Measurements from ENCODE around the gene C3orf52. TPM values are rescaled to one million over a fixed set of nuclear protein-coding genes. Genes with fewer than 3 reads are reported as not detected.
"Not testable (repeated sequence)": the region's sequence is repeated elsewhere in the genome, so short reads cannot be mapped to it uniquely, and the experiment has no call there.

Gene C3orf52
- 1 to 10 TPM in 3 of 8 experiments, under 1 TPM in 5; 0.11 to 4.4 (median 0.45) TPM for total RNA-seq

DNA sequence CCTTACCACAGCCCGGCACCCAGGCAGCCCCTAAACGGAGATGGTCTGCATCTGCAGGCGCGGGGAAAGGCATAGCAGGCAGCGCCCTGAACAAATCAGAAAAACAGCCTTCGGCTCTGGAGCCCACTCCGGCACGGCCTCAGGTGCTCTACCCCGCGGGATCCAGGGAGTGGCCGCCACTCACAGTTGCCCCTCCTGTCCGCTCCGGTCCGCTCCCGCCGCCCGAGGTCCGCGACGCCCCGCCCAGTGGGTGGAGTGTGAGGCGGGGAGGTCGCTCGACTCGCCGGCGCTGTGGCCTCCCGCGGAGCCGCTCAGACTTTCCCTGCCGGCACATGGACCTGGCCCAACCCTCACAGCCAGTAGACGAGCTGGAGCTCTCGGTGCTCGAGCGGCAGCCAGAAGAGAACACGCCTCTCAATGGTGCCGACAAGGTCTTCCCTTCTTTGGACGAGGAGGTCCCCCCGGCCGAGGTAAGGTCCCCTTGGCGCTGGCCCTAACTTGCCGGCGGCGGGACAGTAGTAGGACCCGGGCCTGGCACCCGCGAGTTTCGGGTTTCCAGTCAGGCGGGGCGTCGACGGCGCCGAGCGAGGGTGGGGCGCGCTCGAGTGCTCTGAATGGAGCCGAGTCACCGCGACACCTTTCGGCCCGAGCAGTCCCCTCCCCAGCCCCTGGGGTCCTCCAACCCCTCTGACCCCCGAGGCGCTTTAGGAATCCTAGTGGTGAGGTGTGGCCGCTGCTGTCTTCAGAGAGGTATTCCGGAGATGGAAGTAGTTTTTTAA lies at the start of gene C3orf52:
TSS of gene C3orf52 (plus strand) at position 314 of the 779 bp plus-strand sequence. CDS start at position 333, 19 bp downstream.
- Histone ChIP-seq H3K27ac (no peak within 1 kb of the TSS), H3K4me1 (replicated peaks in 1 of 2) (peaks cover 0 to 2% of the 10 kb centered on the region in 2 donors), H3K4me3 (peak within 1 kb of the TSS; percentile 30 to 48 (median 36))
- in situ Hi-C loops (cut with MboI; ENCODE audit: low pct_unique_long_range_greater_than_20kb in 2 of 9, low sequenced_read_pairs in 9 of 9, unreplicated experiment in 9 of 9): no loop called here
- WGBS, 10 experiments: 0 to 17% (median 6%) methylated on average over 3 to 11 of the region's 67 CpGs; no CpG with 5 or more reads in 4 of the 10 experiments
- ATAC-seq (replicated peaks in 6 of 8): peak; percentile 89 to 99 (median 98)

DNA sequence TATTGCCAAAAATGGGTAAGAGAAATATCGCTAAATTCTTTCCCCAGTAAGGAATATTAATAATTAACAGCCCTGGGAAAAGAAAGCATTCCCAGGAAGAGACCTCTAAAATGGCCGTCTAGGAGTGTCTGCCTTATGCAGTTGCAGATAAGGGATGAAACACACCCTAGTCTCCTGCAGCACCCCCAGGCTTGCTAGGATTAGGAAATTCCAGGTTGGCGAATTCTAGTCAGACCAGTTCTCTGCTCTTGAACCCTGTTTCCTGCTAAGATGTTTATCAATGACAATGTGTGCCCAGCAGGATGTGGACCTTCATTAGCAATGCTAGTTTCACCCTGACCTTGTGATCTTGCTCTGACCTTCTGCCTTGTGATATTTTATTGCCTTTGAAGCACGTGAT lies 49.0 kb upstream of the C3orf52 start:
- peaks cover 10 to 19% of the 10 kb centered on the region in 2 donors for H3K4me1 ChIP-seq (replicated peaks in 1 of 2)
- not testable (repeated sequence) for H3K4me3 ChIP-seq; ATAC-seq (replicated peaks in 6 of 8); H3K27ac ChIP-seq
- in situ Hi-C loops (cut with MboI; ENCODE audit: low pct_unique_long_range_greater_than_20kb in 2 of 9, low sequenced_read_pairs in 9 of 9, unreplicated experiment in 9 of 9): loop anchor here in 1 of 9 experiments (25.0 kb wide), 1 partner anchor 125 kb away; no protein-coding TSS in a partner anchor
- WGBS, 10 experiments: 11 to 100% (median 92%) methylated on average over 1 to 4 of the region's 4 CpGs; no CpG with 5 or more reads in 3 of the 10 experiments

DNA sequence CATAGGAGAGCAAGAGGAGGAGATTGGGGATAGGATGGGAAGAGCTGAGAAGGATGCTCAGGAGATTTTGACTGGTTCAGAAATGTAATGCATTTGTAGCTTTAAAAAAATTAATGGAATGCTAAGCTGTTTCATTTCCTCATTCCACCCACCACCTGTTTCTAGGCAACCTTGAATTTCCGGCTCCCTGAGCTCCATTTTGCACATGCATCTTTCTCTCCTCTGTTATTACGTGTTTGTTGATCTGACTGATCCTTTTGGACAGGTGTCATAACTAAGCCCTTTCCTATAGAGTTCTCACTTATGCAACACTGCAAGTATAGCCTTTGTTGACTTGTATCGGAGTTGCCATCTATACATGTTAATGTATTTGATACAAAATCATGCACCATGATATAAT lies 47.3 kb upstream of the C3orf52 start:
- in situ Hi-C loops (cut with MboI; ENCODE audit: low pct_unique_long_range_greater_than_20kb in 2 of 9, low sequenced_read_pairs in 9 of 9, unreplicated experiment in 9 of 9): loop anchor here in 1 of 9 experiments (25.0 kb wide), 1 partner anchor 127 kb away; no protein-coding TSS in a partner anchor
- peaks cover 20 to 31% of the 10 kb centered on the region in 2 donors for H3K4me1 ChIP-seq (replicated peaks in 1 of 2)
- H3K4me3 ChIP-seq: no peak overlapping the region
- ATAC-seq (replicated peaks in 6 of 8): peak in 3 of 8 experiments; percentile 31 to 46 (median 33)
- H3K27ac ChIP-seq: no peak overlapping the region
- 0 to 100% (median 79%) methylated on average over 1 to 3 of the region's 3 CpGs; no CpG with 5 or more reads in 2 of the 10 experiments for WGBS, 10 experiments

DNA sequence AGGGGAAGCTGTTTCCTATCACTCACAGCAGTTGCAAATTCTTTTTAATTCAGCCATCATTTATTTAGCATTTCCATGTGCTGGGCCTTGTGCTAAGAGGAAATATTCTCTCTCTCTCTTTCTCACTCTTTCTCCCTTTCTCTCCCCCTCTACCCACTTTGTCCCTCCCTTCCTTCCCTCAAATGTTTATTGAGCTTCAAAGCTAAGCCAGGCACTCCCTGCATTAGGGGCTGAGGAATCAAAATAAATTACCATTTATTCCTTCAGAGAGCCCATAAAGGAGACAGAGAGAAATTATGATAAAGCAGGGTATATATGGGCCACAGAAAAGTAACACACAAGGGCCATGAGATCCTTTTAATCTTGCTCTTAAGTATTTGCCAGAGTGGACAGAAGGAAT lies 44.9 kb upstream of the C3orf52 start:
- Histone ChIP-seq H3K27ac (no peak overlapping the region), H3K4me1 (replicated peaks in 1 of 2) (peaks cover 20 to 22% of the 10 kb centered on the region in 2 donors), H3K4me3 (no peak overlapping the region)
- ATAC-seq (replicated peaks in 6 of 8): peak in 3 of 8 experiments; percentile 60 to 83 (median 69)
- in situ Hi-C loops (cut with MboI; ENCODE audit: low pct_unique_long_range_greater_than_20kb in 2 of 9, low sequenced_read_pairs in 9 of 9, unreplicated experiment in 9 of 9): loop anchor here in 1 of 9 experiments (25.0 kb wide), 1 partner anchor 129 kb away; no protein-coding TSS in a partner anchor

DNA sequence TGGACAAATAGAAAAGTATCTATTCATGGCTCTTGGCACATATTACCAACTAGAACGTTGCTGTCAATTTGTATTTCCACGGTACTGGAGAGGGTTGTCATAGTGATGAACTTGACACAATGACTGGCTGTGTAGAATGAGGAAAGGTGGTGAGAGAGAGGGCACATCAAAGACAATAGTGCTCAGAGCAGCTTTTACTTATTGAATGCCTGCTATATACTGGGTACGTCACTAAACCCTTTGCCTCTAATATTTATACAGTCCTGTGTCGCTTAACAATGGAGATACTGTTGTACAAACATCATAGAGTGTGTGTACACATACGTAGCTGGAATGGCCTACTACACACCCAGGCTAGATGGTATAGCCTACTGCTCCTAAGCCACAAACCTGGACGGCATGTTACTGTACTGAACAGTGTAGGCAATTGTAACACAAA lies 43.3 kb upstream of the C3orf52 start:
- no peak overlapping the region for H3K4me3 ChIP-seq
- in situ Hi-C loops (cut with MboI; ENCODE audit: low pct_unique_long_range_greater_than_20kb in 2 of 9, low sequenced_read_pairs in 9 of 9, unreplicated experiment in 9 of 9): loop anchor here in 1 of 9 experiments (25.0 kb wide), 1 partner anchor 131 kb away; no protein-coding TSS in a partner anchor
- H3K27ac ChIP-seq: no peak overlapping the region
- H3K4me1 ChIP-seq (replicated peaks in 1 of 2): peaks cover 20% of the 10 kb centered on the region in 2 donors
- ATAC-seq (replicated peaks in 6 of 8): peak; percentile 6 to 95 (median 62)
- WGBS, 10 experiments: 0 to 70% (median 50%) methylated on average over 2 to 6 of the region's 6 CpGs; no CpG with 5 or more reads in 1 of the 10 experiments

DNA sequence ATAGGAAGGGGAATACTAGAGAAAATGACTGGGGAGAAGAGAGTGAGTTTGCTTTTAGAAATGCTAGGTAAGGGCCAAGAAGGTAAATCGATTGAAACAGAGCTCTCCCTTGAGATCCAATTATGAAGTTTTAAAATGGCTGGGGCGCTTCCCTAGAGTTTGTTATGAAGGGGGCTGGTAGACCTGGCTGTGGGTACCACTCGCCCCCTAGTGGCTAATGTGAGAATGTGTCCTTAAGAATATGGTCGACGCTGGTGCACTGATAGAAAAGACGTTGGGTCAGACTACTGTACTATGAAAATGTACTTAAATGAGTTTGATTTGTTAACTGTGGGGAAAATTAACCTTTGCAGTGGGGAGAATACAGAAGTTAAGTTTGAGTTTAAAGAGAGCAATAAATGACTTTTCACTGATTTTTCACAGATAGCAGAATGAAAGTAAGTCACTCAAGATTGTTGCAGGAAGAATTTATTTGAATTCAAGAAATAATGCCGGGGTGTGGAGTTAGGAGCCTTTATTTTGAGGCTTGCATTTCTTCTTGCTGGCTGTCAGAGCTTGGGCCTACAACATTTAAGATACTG lies 42.5 kb upstream of the C3orf52 start:
- no peak overlapping the region for H3K4me3 ChIP-seq
- peak; percentile 25 to 82 (median 80) for ATAC-seq (replicated peaks in 6 of 8)
- peaks cover 20% of the 10 kb centered on the region in 2 donors for H3K4me1 ChIP-seq (replicated peaks in 1 of 2)
- no peak overlapping the region for H3K27ac ChIP-seq
- WGBS, 10 experiments: 0 to 25% (median 12%) methylated on average over 2 to 7 of the region's 7 CpGs
- in situ Hi-C loops (cut with MboI; ENCODE audit: low pct_unique_long_range_greater_than_20kb in 2 of 9, low sequenced_read_pairs in 9 of 9, unreplicated experiment in 9 of 9): loop anchor here in 1 of 9 experiments (25.0 kb wide), 1 partner anchor 131 kb away; no protein-coding TSS in a partner anchor

GRCh38 chr3:112046599-112046998 lies 39.6 kb upstream of the C3orf52 start:
- H3K4me1 ChIP-seq (replicated peaks in 1 of 2): peaks cover 11 to 13% of the 10 kb centered on the region in 2 donors
- no peak overlapping the region for H3K4me3 ChIP-seq
- ATAC-seq (replicated peaks in 6 of 8): no peak
- 61 to 77% (median 71%) methylated on average over 3 to 4 of the region's 4 CpGs; no CpG with 5 or more reads in 3 of the 10 experiments for WGBS, 10 experiments
- in situ Hi-C loops (cut with MboI; ENCODE audit: low pct_unique_long_range_greater_than_20kb in 2 of 9, low sequenced_read_pairs in 9 of 9, unreplicated experiment in 9 of 9): loop anchor here in 1 of 9 experiments (25.0 kb wide), 1 partner anchor 134 kb away; no protein-coding TSS in a partner anchor
- H3K27ac ChIP-seq: no peak overlapping the region

- H3K4me1 ChIP-seq (replicated peaks in 1 of 2): peaks cover 11% of the 10 kb centered on the region in 2 donors
- ATAC-seq (replicated peaks in 6 of 8): no peak
- in situ Hi-C loops (cut with MboI; ENCODE audit: low pct_unique_long_range_greater_than_20kb in 2 of 9, low sequenced_read_pairs in 9 of 9, unreplicated experiment in 9 of 9): loop anchor here in 1 of 9 experiments (25.0 kb wide), 1 partner anchor 135 kb away; no protein-coding TSS in a partner anchor
- H3K27ac ChIP-seq: no peak overlapping the region
- no peak overlapping the region for H3K4me3 ChIP-seq
- WGBS, 10 experiments: 20 to 100% (median 83%) methylated on average over 1 of the region's 1 CpG; no CpG with 5 or more reads in 5 of the 10 experiments
Observed at GRCh38 chr3:112047264-112047663, 38.9 kb upstream of the C3orf52 start.

GRCh38 chr3:112048911-112049310 lies 37.3 kb upstream of the C3orf52 start:
- 28 to 100% (median 83%) methylated on average over 1 to 8 of the region's 8 CpGs; no CpG with 5 or more reads in 4 of the 10 experiments for WGBS, 10 experiments
- in situ Hi-C loops (cut with MboI; ENCODE audit: low pct_unique_long_range_greater_than_20kb in 2 of 9, low sequenced_read_pairs in 9 of 9, unreplicated experiment in 9 of 9): loop anchor here in 1 of 9 experiments (25.0 kb wide), 1 partner anchor 137 kb away; no protein-coding TSS in a partner anchor
- ATAC-seq (replicated peaks in 6 of 8): no peak
- H3K27ac ChIP-seq: no peak overlapping the region
- no peaks in the 10 kb centered on the region for H3K4me1 ChIP-seq (replicated peaks in 1 of 2)
- no peak overlapping the region for H3K4me3 ChIP-seq

DNA sequence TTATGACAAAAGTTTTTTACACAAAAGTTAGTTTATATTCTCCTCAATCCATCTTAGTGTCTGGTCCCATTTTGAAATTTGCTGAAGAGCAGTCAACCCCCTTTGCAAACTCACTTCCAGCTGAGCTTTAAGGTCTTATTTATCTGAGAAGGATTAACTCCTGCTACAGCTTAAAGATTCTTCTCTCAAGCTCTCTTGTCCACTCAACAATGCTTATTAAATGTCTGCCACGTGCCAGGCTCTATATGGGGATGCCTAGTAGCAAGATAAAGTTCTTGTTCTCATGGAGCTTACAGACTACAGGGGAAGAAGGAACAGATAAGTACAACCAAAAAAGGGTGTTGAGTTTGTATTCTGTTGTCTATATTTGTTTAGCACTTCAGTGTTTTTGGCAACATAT lies 33.0 kb upstream of the C3orf52 start:
- in situ Hi-C loops (cut with MboI; ENCODE audit: low pct_unique_long_range_greater_than_20kb in 2 of 9, low sequenced_read_pairs in 9 of 9, unreplicated experiment in 9 of 9): loop anchor here in 2 of 9 experiments (25.0 kb wide), 1 partner anchor 341 kb away; no protein-coding TSS in a partner anchor
- ATAC-seq (replicated peaks in 6 of 8): no peak
- Histone ChIP-seq H3K4me1 (replicated peaks in 1 of 2) (no peaks in the 10 kb centered on the region), H3K27ac (no peak overlapping the region), H3K4me3 (no peak overlapping the region)
- WGBS, 10 experiments: 0 to 33% (median 20%) methylated on average over 1 of the region's 1 CpG; no CpG with 5 or more reads in 4 of the 10 experiments

DNA sequence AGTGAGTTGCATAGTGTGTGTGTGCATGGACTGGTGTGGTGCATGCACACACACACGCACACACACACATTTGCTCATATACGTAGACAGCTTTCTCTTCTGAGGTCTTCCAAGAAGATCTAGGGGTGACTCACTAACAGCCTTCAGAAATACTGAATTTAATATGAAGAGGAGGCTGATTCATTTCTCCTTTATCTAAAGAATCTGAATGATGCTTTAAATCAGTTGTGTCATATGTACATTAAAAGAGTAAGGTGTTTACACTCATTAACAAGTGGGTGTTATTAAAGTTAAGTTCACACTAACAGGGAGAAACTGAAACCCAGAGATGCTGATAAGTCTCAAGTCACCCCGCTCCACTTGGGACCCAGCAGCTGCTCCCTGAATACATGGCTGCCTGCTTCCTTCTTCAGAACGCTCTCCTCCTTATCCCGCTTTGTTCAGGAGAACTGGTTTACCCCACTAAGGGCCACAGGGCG lies 29.7 kb upstream of the C3orf52 start:
- Histone ChIP-seq H3K4me1 (replicated peaks in 1 of 2) (no peaks in the 10 kb centered on the region), H3K27ac (no peak overlapping the region), H3K4me3 (no peak overlapping the region)
- in situ Hi-C loops (cut with MboI; ENCODE audit: low pct_unique_long_range_greater_than_20kb in 2 of 9, low sequenced_read_pairs in 9 of 9, unreplicated experiment in 9 of 9): loop anchor here in 2 of 9 experiments (25.0 kb wide), 1 partner anchor 344 kb away; no protein-coding TSS in a partner anchor
- whole genome bisulfite sequencing, 10 experiments: 23 to 100% (median 91%) methylated on average over 2 to 6 of the region's 6 CpGs; no CpG with 5 or more reads in 2 of the 10 experiments
- peak in 2 of 8 experiments; percentile 46 to 62 for ATAC-seq (replicated peaks in 6 of 8)

DNA sequence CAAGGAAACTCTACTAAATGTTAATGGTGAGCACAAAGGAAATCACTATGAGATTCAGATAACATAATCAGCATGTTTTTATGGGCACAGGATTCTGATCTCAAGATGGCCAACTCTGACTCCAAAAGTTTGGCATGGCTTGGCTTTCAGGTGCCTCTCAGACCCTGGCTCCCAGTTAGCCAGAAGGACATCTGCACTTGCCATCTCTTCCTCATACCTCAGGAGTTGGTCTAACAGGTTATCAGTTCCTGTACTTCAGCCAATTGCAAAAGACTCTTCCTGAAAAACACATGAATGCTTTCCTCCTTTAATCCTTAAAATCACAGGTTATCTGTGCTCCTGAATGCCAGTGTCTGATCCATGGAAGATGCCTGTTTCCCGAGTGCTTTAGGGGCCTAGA lies 26.7 kb upstream of the C3orf52 start:
- Histone ChIP-seq H3K4me1 (replicated peaks in 1 of 2) (no peaks in the 10 kb centered on the region), H3K27ac (no peak overlapping the region), H3K4me3 (no peak overlapping the region)
- in situ Hi-C loops (cut with MboI; ENCODE audit: low pct_unique_long_range_greater_than_20kb in 2 of 9, low sequenced_read_pairs in 9 of 9, unreplicated experiment in 9 of 9): loop anchor here in 2 of 9 experiments (25.0 kb wide), 1 partner anchor 347 kb away; no protein-coding TSS in a partner anchor
- WGBS, 10 experiments: 0 to 100% (median 73%) methylated on average over 1 of the region's 1 CpG; no CpG with 5 or more reads in 6 of the 10 experiments
- ATAC-seq (replicated peaks in 6 of 8): no peak
